Cerebellar cortex (tissue), 1 donor: Measurements from ENCODE around the gene PHTF1.
A peak's percentile ranks its signal among the peaks of the same experiment; 100 is the strongest.

Experiments
- DNase-seq: peaks from one replicate; pipeline ENCODE4 v3.0.0-alpha.2; 2015; ENCODE audit warnings: low spot score

Gene PHTF1

GRCh38 chr1:113759333-113760101, at the start of gene PHTF1:
PHTF1 (minus strand) TSS chr1:113759486; CDS start chr1:113758703, 783 bp downstream.
- DNase-seq = peak; percentile 88

GRCh38 chr1:113808450-113809195, 49.3 kb upstream of the PHTF1 start:
- no peak for DNase-seq

- DNase-seq = no peak
Measured at GRCh38 chr1:113805639-113806038, 46.4 kb upstream of the PHTF1 start.

GRCh38 chr1:113805256-113805531, 45.9 kb upstream of the PHTF1 start:
- DNase-seq = no peak

GRCh38 chr1:113804421-113805255, 45.4 kb upstream of the PHTF1 start:
- no peak for DNase-seq

- DNase-seq = no peak
Measured at GRCh38 chr1:113802367-113803007, 43.2 kb upstream of the PHTF1 start.

- DNase-seq = no peak
Measured at GRCh38 chr1:113800487-113800886, 41.2 kb upstream of the PHTF1 start.

GRCh38 chr1:113797472-113797871, 38.2 kb upstream of the PHTF1 start:
- no peak for DNase-seq

GRCh38 chr1:113793878-113794834, 34.9 kb upstream of the PHTF1 start:
- DNase-seq = no peak

- no peak for DNase-seq
Measured at GRCh38 chr1:113792986-113793385, 33.7 kb upstream of the PHTF1 start.

- no peak for DNase-seq
Measured at GRCh38 chr1:113792471-113792870, 33.2 kb upstream of the PHTF1 start.

GRCh38 chr1:113788802-113789201, 29.5 kb upstream of the PHTF1 start:
- no peak for DNase-seq

- DNase-seq = no peak
Measured at GRCh38 chr1:113787663-113788062, 28.4 kb upstream of the PHTF1 start.

GRCh38 chr1:113786069-113786468, 26.8 kb upstream of the PHTF1 start:
- DNase-seq = no peak

- DNase-seq = no peak
Measured at GRCh38 chr1:113784104-113784779, 25.0 kb upstream of the PHTF1 start.

- peak; percentile 47 for DNase-seq
Measured at GRCh38 chr1:113783254-113784103, 24.2 kb upstream of the PHTF1 start.

GRCh38 chr1:113782406-113782805, 23.1 kb upstream of the PHTF1 start:
- peak; percentile 51 for DNase-seq

GRCh38 chr1:113780374-113781146, 21.3 kb upstream of the PHTF1 start:
- no peak for DNase-seq

- no peak for DNase-seq
Measured at GRCh38 chr1:113779542-113779941, 20.3 kb upstream of the PHTF1 start.
